H9 (cell line): ENCODE data around the gene PRR33. TPM values are rescaled to one million over a fixed set of nuclear protein-coding genes. Genes with fewer than 3 reads are reported as not detected.

ENCODE experiments used
- DNase-seq: peaks from one replicate; pipeline ENCODE4 v3.0.0-alpha.2; 2017
- H2AFZ ChIP-seq: one replicate; pipeline ENCODE4 v1.6.1; 2013; ENCODE audit warnings: mild to moderate bottlenecking, low read length, control low read depth, moderate library complexity
- H2AK5ac ChIP-seq: 2 replicates; pipeline ENCODE4 v1.6.1; 2013; ENCODE audit warnings: low read length, control low read depth, mixed read lengths; ENCODE audit not compliant: insufficient read length
- H2BK120ac ChIP-seq: one replicate; pipeline ENCODE4 v1.6.1; 2013; ENCODE audit warnings: low read depth, mild to moderate bottlenecking, low read length, control low read depth, inconsistent platforms; ENCODE audit not compliant: poor library complexity, severe bottlenecking
- H2BK12ac ChIP-seq: 2 replicates; pipeline ENCODE4 v1.6.1; 2013; ENCODE audit warnings: low read length, control low read depth, mixed read lengths, low read depth; ENCODE audit not compliant: insufficient read length
- H2BK15ac ChIP-seq: 2 replicates; pipeline ENCODE4 v1.6.1; 2013; ENCODE audit warnings: low read depth, low read length, control low read depth
- H2BK20ac ChIP-seq: one replicate; pipeline ENCODE4 v1.6.1; 2013; ENCODE audit warnings: low read depth, mild to moderate bottlenecking, low read length, control low read depth, inconsistent platforms; ENCODE audit not compliant: poor library complexity, severe bottlenecking
- H2BK5ac ChIP-seq: 2 replicates; pipeline ENCODE4 v1.6.1; 2013; ENCODE audit warnings: low read length, control low read depth, mixed read lengths; ENCODE audit not compliant: insufficient read length
- H3K14ac ChIP-seq: 2 replicates; pipeline ENCODE4 v1.6.1; 2013; ENCODE audit warnings: low read length, control low read depth; ENCODE audit not compliant: insufficient read depth
- H3K18ac ChIP-seq: 2 replicates; pipeline ENCODE4 v1.6.1; 2013; ENCODE audit warnings: low read depth, mild to moderate bottlenecking, mixed read lengths, low read length, control low read depth; ENCODE audit not compliant: insufficient read length
- H3K23ac ChIP-seq: 2 replicates; pipeline ENCODE4 v1.6.1; 2013; ENCODE audit warnings: low read length, control low read depth, mixed read lengths, low read depth; ENCODE audit not compliant: insufficient read length
- H3K23me2 ChIP-seq: 2 replicates; pipeline ENCODE4 v1.6.1; 2013; ENCODE audit warnings: low read depth, mild to moderate bottlenecking, mixed read lengths, low read length, control low read depth; ENCODE audit not compliant: insufficient read length, poor library complexity, severe bottlenecking
- H3K27ac ChIP-seq: 2 replicates; pipeline ENCODE4 v1.5.1; 2013; ENCODE audit warnings: low read length, control low read depth, mixed read lengths, low read depth; ENCODE audit not compliant: insufficient read length
- H3K27me3 ChIP-seq: 2 replicates; pipeline ENCODE4 v1.6.1; 2013; ENCODE audit warnings: low read length, control low read depth, inconsistent platforms; ENCODE audit not compliant: insufficient read depth
- H3K4ac ChIP-seq: 2 replicates; pipeline ENCODE4 v1.6.1; 2013; ENCODE audit warnings: low read depth, mild to moderate bottlenecking, control low read depth, inconsistent platforms, low read length, moderate library complexity
- H3K4me1 ChIP-seq: 2 replicates; pipeline ENCODE4 v1.6.1; 2013; ENCODE audit warnings: low read length, control low read depth, inconsistent platforms; ENCODE audit not compliant: insufficient read depth
- H3K4me2 ChIP-seq: 2 replicates; pipeline ENCODE4 v1.6.1; 2013; ENCODE audit warnings: low read length, control low read depth, mixed read lengths; ENCODE audit not compliant: insufficient read length, insufficient read depth
- H3K56ac ChIP-seq: 2 replicates; pipeline ENCODE4 v1.6.1; 2013; ENCODE audit warnings: low read depth, mild to moderate bottlenecking, mixed read lengths, low read length, control low read depth; ENCODE audit not compliant: insufficient read length
- H3K79me1 ChIP-seq: 2 replicates; pipeline ENCODE4 v1.6.1; 2013; ENCODE audit warnings: low read depth, mild to moderate bottlenecking, moderate library complexity, low read length, control low read depth, inconsistent platforms; ENCODE audit not compliant: insufficient read depth, poor library complexity, severe bottlenecking
- H3K79me2 ChIP-seq: 2 replicates; pipeline ENCODE4 v1.6.1; 2013; ENCODE audit warnings: low read length, control low read depth, inconsistent platforms; ENCODE audit not compliant: insufficient read depth
- H3K9ac ChIP-seq: 2 replicates; pipeline ENCODE4 v1.6.1; 2013; ENCODE audit warnings: low read length, control low read depth, mixed read lengths; ENCODE audit not compliant: insufficient read length; ENCODE audit errors: extremely low read depth
- H3K9me3 ChIP-seq: one replicate; pipeline ENCODE4 v1.6.1; 2013; ENCODE audit warnings: low read depth, low read length, inconsistent platforms; ENCODE audit not compliant: control insufficient read depth
- H3T11ph ChIP-seq: one replicate; pipeline ENCODE4 v1.6.1; 2013; ENCODE audit warnings: mild to moderate bottlenecking, low read length, control low read depth, inconsistent platforms
- H4K20me1 ChIP-seq: one replicate; pipeline ENCODE4 v1.6.1; 2013; ENCODE audit not compliant: control insufficient read depth, insufficient read length, insufficient read depth
- H4K5ac ChIP-seq: 2 replicates; pipeline ENCODE4 v1.6.1; 2013; ENCODE audit warnings: low read depth, mild to moderate bottlenecking, mixed read lengths, low read length, control low read depth; ENCODE audit not compliant: insufficient read length
- H4K8ac ChIP-seq: replicated peaks from 2 replicates; pipeline ENCODE4 v1.6.1; 2013; ENCODE audit warnings: low read length, control low read depth, mixed read lengths, low read depth; ENCODE audit not compliant: insufficient read length
- H4K91ac ChIP-seq: 2 replicates; pipeline ENCODE4 v1.6.1; 2013; ENCODE audit warnings: low read depth, mild to moderate bottlenecking, moderate library complexity, mixed read lengths, low read length, control low read depth; ENCODE audit not compliant: insufficient read length
- H3K27ac Mint-ChIP-seq, 3 experiments: 2 replicates in 2 of 3; 3 replicates in 1 of 3; pipeline ENCODE4 v1.8.0; 2020 to 2021; ENCODE audit warnings: mixed read lengths in 3 of 3, mild to moderate bottlenecking in 1 of 3, moderate library complexity in 1 of 3
- H3K27me3 Mint-ChIP-seq: 2 replicates; pipeline ENCODE4 v1.8.0; 2021; ENCODE audit warnings: low read depth, mild to moderate bottlenecking, moderate library complexity, mixed read lengths
- H3K36me3 Mint-ChIP-seq, 3 experiments: 2 replicates in 2 of 3; 3 replicates in 1 of 3; pipeline ENCODE4 v1.8.0; 2020 to 2021; ENCODE audit warnings: low read depth in 3 of 3, mixed read lengths in 3 of 3; ENCODE audit not compliant: insufficient read depth in 1 of 3
- H3K4me1 Mint-ChIP-seq, 2 experiments: 2 replicates each; pipeline ENCODE4 v1.8.0; 2020; ENCODE audit warnings: mixed read lengths in 2 of 2
- H3K4me3 Mint-ChIP-seq, 2 experiments: 2 replicates in 1 of 2; 3 replicates in 1 of 2; pipeline ENCODE4 v1.8.0; 2020 to 2021; ENCODE audit warnings: mild to moderate bottlenecking in 2 of 2, mixed read lengths in 2 of 2, moderate library complexity in 1 of 2
- H3K9me3 Mint-ChIP-seq, 2 experiments: 2 replicates in 1 of 2; 3 replicates in 1 of 2; pipeline ENCODE4 v1.8.0; 2020; ENCODE audit warnings: mild to moderate bottlenecking in 2 of 2, mixed read lengths in 2 of 2, moderate library complexity in 1 of 2
- CTCF ChIP-seq: fragments of 200-600 bp; sonication (generic); conservative IDR thresholded peaks from 3 replicates; pipeline ENCODE4 v1.8.0; 2021; ENCODE audit warnings: antibody characterized with exemption, mild to moderate bottlenecking
- WGBS: extraction: QIAGEN DNeasy Blood & Tissue Kit; methylation state at CpG from one replicate; pipeline ENCODE4 v1.1.7; 2013; ENCODE audit warnings: missing lambda C conversion rate, low lambda C conversion rate, mixed read lengths; ENCODE audit not compliant: insufficient read length; ENCODE audit errors: extremely low coverage; 5-methylcytosine and 5-hydroxymethylcytosine counted together
- total RNA-seq: library from RNA; stranded (reverse); gene quantifications from 2 replicates; pipeline ENCODE4 v1.2.1, GENCODE V29; 2021

The PRR33 gene
- total RNA-seq, 1 experiment from 2014 or later: not detected

- DNase-seq: no peak
- WGBS: no CpG with 5 or more reads among the region's 11 CpGs
- Histone ChIP-seq H3K27ac (no peak overlapping the region), H4K20me1 (no peaks in the 10 kb centered on the region), H2BK5ac (no peak overlapping the region), H3K4me1 (no peaks in the 10 kb centered on the region), H2BK12ac (no peak overlapping the region), H3K56ac (no peak overlapping the region), H3K14ac (no peak overlapping the region), H4K5ac (no peak overlapping the region), H4K91ac (no peak overlapping the region), H4K8ac (no peak overlapping the region), H2AK5ac (no peak overlapping the region), H3K18ac (no peak overlapping the region), H2AFZ (no peak overlapping the region), H3K27me3 (no peaks in the 10 kb centered on the region), H3K79me1 (no peaks in the 10 kb centered on the region), H2BK120ac (no peak overlapping the region), H2BK15ac (no peak overlapping the region), H3K79me2 (no peaks in the 10 kb centered on the region), H3K9ac (no peak overlapping the region), H3K23me2 (peaks cover 6% of the 10 kb centered on the region), H2BK20ac (no peak overlapping the region), H3K4ac (no peak overlapping the region), H3K4me2 (no peak overlapping the region), H3K23ac (no peak overlapping the region), H3T11ph (no peak overlapping the region), H3K9me3 (no peaks in the 10 kb centered on the region)
- H3K4me3 Mint-ChIP-seq: no peak overlapping the region
- no peaks in the 10 kb centered on the region for H3K9me3 Mint-ChIP-seq
- peaks cover 0 to 6% of the 10 kb centered on the region in 2 experiments; a peak in 1 of 4 replicates for H3K4me1 Mint-ChIP-seq
- H3K27me3 Mint-ChIP-seq: peaks cover 15% of the 10 kb centered on the region
- H3K36me3 Mint-ChIP-seq: no peaks in the 10 kb centered on the region
- no peak for TF ChIP-seq CTCF
- no peak overlapping the region; a peak in 2 of 7 replicates for H3K27ac Mint-ChIP-seq
Measured at GRCh38 chr11:1932105-1932480, 40.4 kb upstream of the PRR33 start.
